Left renal cortex interstitium (tissue), 4 donors: ENCODE measurements around the gene CDKN2B-AS1. TPM values are rescaled to one million over a fixed set of nuclear protein-coding genes. Genes with fewer than 3 reads are reported as not detected.

Experiments
- DNase-seq, 4 donors: peaks; one replicate each; pipeline ENCODE4 v3.0.0-alpha.2; 2013; ENCODE audit warnings: low read depth in 4 of 4, low spot score in 2 of 4, missing footprints in 1 of 4
- polyA plus RNA-seq, 4 donors: library from polyadenylated mRNA; unstranded; fragments of 120-200 nt; gene quantifications; one replicate each; pipeline ENCODE4 v1.2.1, GENCODE V29; 2013; ENCODE audit not compliant: insufficient read length in 4 of 4

The CDKN2B-AS1 gene
- polyA plus RNA-seq, 4 donors, result 0.06 to 0.18 (median 0.16) TPM; not detected in 1

- DNase-seq, result no peak
Measured at GRCh38 chr9:22147813-22148527, 153.4 kb downstream of the CDKN2B-AS1 start.

GRCh38 chr9:22148528-22148875 lies 153.9 kb downstream of the CDKN2B-AS1 start:
- DNase-seq, result no peak

GRCh38 chr9:22148876-22149637 lies 154.5 kb downstream of the CDKN2B-AS1 start:
- DNase-seq, result no peak

- no peak for DNase-seq
Measured at GRCh38 chr9:22154064-22154463, 159.5 kb downstream of the CDKN2B-AS1 start.

- DNase-seq, result no peak
Measured at GRCh38 chr9:22156586-22156985, 162.0 kb downstream of the CDKN2B-AS1 start.

GRCh38 chr9:22157276-22157675 lies 162.7 kb downstream of the CDKN2B-AS1 start:
- no peak for DNase-seq

GRCh38 chr9:22157828-22158227 lies 163.2 kb downstream of the CDKN2B-AS1 start:
- DNase-seq, result no peak

- DNase-seq, result no peak
Measured at GRCh38 chr9:22158271-22158670, 163.7 kb downstream of the CDKN2B-AS1 start.

GRCh38 chr9:22158927-22159346 lies 164.3 kb downstream of the CDKN2B-AS1 start:
- DNase-seq, result no peak

- DNase-seq, result no peak
Measured at GRCh38 chr9:22159586-22159985, 165.0 kb downstream of the CDKN2B-AS1 start.

GRCh38 chr9:22160221-22160620 lies 165.6 kb downstream of the CDKN2B-AS1 start:
- DNase-seq, result no peak

- DNase-seq, result no peak
Measured at GRCh38 chr9:22165144-22165543, 170.6 kb downstream of the CDKN2B-AS1 start.

GRCh38 chr9:22169243-22169642 lies 174.7 kb downstream of the CDKN2B-AS1 start:
- DNase-seq, result no peak

GRCh38 chr9:22169727-22170503 lies 175.3 kb downstream of the CDKN2B-AS1 start:
- no peak for DNase-seq

Other genes with a start within 250 kb of the CDKN2B-AS1 start
- gene MTAP, start 192.2 kb upstream of the CDKN2B-AS1 start, polyA plus RNA-seq, result 10 to 100 TPM; 39.6 to 50.4 (median 43.5) TPM
- gene CDKN2A, start 399 bp upstream of the CDKN2B-AS1 start, polyA plus RNA-seq, result under 1 TPM in 1 of 4 donors, not detected in 3; 0.22 TPM
- gene CDKN2B, start 14.5 kb downstream of the CDKN2B-AS1 start, polyA plus RNA-seq, result under 1 TPM; 0.21 to 0.72 (median 0.42) TPM